Right renal pelvis (tissue), 4 donors: ENCODE data around the gene SPSB2. TPM values are rescaled to one million over a fixed set of nuclear protein-coding genes. Genes with fewer than 3 reads are reported as not detected.

Experiments
- DNase-seq, 4 donors: peaks; one replicate each; pipeline ENCODE4 v3.0.0-alpha.2; 2013; ENCODE audit warnings: low read depth in 4 of 4, low spot score in 3 of 4, missing footprints in 1 of 4
- polyA plus RNA-seq, 4 donors: library from polyadenylated mRNA; unstranded; fragments of 120-200 nt; gene quantifications; one replicate each; pipeline ENCODE4 v1.2.1, GENCODE V29; 2013; ENCODE audit not compliant: insufficient read length in 4 of 4

SPSB2 gene
- polyA plus RNA-seq, 4 donors: 10.1 to 15.0 (median 11.8) TPM

- DNase-seq: no peak
Observed at GRCh38 chr12:6822426-6823135, 50.5 kb downstream of the SPSB2 start.

- DNase-seq: peak in 3 of 4 donors; percentile 71 to 78 (median 74)
Observed at GRCh38 chr12:6821591-6822425, 51.3 kb downstream of the SPSB2 start, which contains the start of gene GPR162. Gene GPR162, plus strand, starts transcription at chr12:6821821. Its CDS starts 2,078 bp downstream, at chr12:6823899.

Other genes with a start within 250 kb of the SPSB2 start
- 1 to 10 TPM; 1.0 to 1.8 (median 1.4) TPM for gene LPAR5, start 237.3 kb downstream of the SPSB2 start, polyA plus RNA-seq
- 1 to 10 TPM; 4.2 to 6.9 (median 5.6) TPM for gene ACRBP, start 225.9 kb downstream of the SPSB2 start, polyA plus RNA-seq
- 100 to 1,000 TPM; 117 to 136 (median 120) TPM for gene ING4, start 210.2 kb downstream of the SPSB2 start, polyA plus RNA-seq
- gene ZNF384, start 183.9 kb downstream of the SPSB2 start, polyA plus RNA-seq: 10 to 100 TPM; 75.9 to 87.8 (median 84.9) TPM
- 10 to 100 TPM; 11.2 to 16.7 (median 11.3) TPM for gene PIANP, start 172.5 kb downstream of the SPSB2 start, polyA plus RNA-seq
- gene COPS7A, start 149.3 kb downstream of the SPSB2 start, polyA plus RNA-seq: 10 to 100 TPM; 66.4 to 74.5 (median 69.6) TPM
- 100 to 1,000 TPM; 205 to 257 (median 211) TPM for gene MLF2, start 120.2 kb downstream of the SPSB2 start, polyA plus RNA-seq
- 100 to 1,000 TPM; 540 to 611 (median 577) TPM for gene PTMS, start 106.9 kb downstream of the SPSB2 start, polyA plus RNA-seq
- gene LAG3, start 100.8 kb downstream of the SPSB2 start, polyA plus RNA-seq: 1 to 10 TPM; 1.6 to 1.9 (median 1.7) TPM
- gene CD4, start 83.8 kb downstream of the SPSB2 start, polyA plus RNA-seq: 10 to 100 TPM; 29.9 to 33.8 (median 31.2) TPM
- gene GPR162, start 51.5 kb downstream of the SPSB2 start, polyA plus RNA-seq: 10 to 100 TPM; 24.6 to 41.9 (median 29.4) TPM
- gene P3H3, start 44.9 kb downstream of the SPSB2 start, polyA plus RNA-seq: 10 to 100 TPM; 24.5 to 37.1 (median 29.3) TPM
- 1 to 10 TPM; 5.0 to 7.5 (median 5.5) TPM for gene GNB3, start 32.4 kb downstream of the SPSB2 start, polyA plus RNA-seq
- gene CDCA3, start 22.0 kb downstream of the SPSB2 start, polyA plus RNA-seq: 10 to 100 TPM; 25.2 to 26.9 (median 25.8) TPM
- gene USP5, start 21.2 kb downstream of the SPSB2 start, polyA plus RNA-seq: 10 to 100 TPM; 56.5 to 71.2 (median 61.1) TPM
- 100 to 1,000 TPM; 570 to 637 (median 589) TPM for gene TPI1, start 5.8 kb downstream of the SPSB2 start, polyA plus RNA-seq
- 10 to 100 TPM; 15.0 to 20.1 (median 17.8) TPM for gene LRRC23, start 31.5 kb upstream of the SPSB2 start, polyA plus RNA-seq
- 10 to 100 TPM; 12.1 to 15.7 (median 13.0) TPM for gene ENO2, start 41.3 kb upstream of the SPSB2 start, polyA plus RNA-seq
- gene ATN1, start 54.7 kb upstream of the SPSB2 start, polyA plus RNA-seq: 100 to 1,000 TPM; 103 to 136 (median 119) TPM
- 10 to 100 TPM in 1 of 4 donors, 1 to 10 TPM in 1, not detected in 2; 3.8 to 10.0 TPM for gene RNU7-1, start 70.5 kb upstream of the SPSB2 start, polyA plus RNA-seq
- 100 to 1,000 TPM; 124 to 184 (median 147) TPM for gene C12orf57, start 70.7 kb upstream of the SPSB2 start, polyA plus RNA-seq
- gene PTPN6, start 78.1 kb upstream of the SPSB2 start, polyA plus RNA-seq: 10 to 100 TPM; 19.1 to 22.4 (median 20.9) TPM
- 100 to 1,000 TPM; 243 to 308 (median 261) TPM for gene PHB2, start 97.4 kb upstream of the SPSB2 start, polyA plus RNA-seq
- gene EMG1, start 97.6 kb upstream of the SPSB2 start, polyA plus RNA-seq: 10 to 100 TPM; 40.1 to 48.4 (median 46.1) TPM
- gene LPCAT3, start 145.2 kb upstream of the SPSB2 start, polyA plus RNA-seq: 10 to 100 TPM; 57.4 to 71.3 (median 66.8) TPM
- gene C1S, start 187.4 kb upstream of the SPSB2 start, polyA plus RNA-seq: 10 to 100 TPM; 51.5 to 63.3 (median 56.3) TPM
- 10 to 100 TPM; 43.6 to 54.4 (median 52.2) TPM for gene C1R, start 219.1 kb upstream of the SPSB2 start, polyA plus RNA-seq
- 10 to 100 TPM; 29.4 to 33.5 (median 32.1) TPM for gene C1RL, start 235.9 kb upstream of the SPSB2 start, polyA plus RNA-seq